DOHH2 (cell line): ENCODE measurements around the gene ORMDL1.

Experiments
- CTCF ChIP-seq: fragments of 200-600 bp; sonication (generic); IDR thresholded peaks from one replicate; pipeline ENCODE4 v1.5.1; 2014; ENCODE audit warnings: antibody characterized with exemption, mild to moderate bottlenecking, low read depth, low read length; ENCODE audit not compliant: poor library complexity, severe bottlenecking
- EZH2phosphoT487 ChIP-seq: fragments of 200-600 bp; sonication (generic); IDR thresholded peaks from 2 replicates; pipeline ENCODE4 v1.6.1; 2017; ENCODE audit warnings: borderline replicate concordance, mild to moderate bottlenecking, antibody characterized with exemption, low read length, moderate library complexity, mixed read lengths

GRCh38 chr2:189821953-189822748 is 38.0 kb upstream of the ORMDL1 start:
- TF ChIP-seq EZH2phosphoT487 (no peak), CTCF (no peak)
